DMS 273 treated with DMSO at 0.1 percent for 48 hours (cell line): ENCODE data around the gene RGS19.
A peak's percentile ranks its signal among the peaks of the same experiment; 100 is the strongest.

Experiments used
- DNase-seq: peaks from one replicate; lab custom pipeline; 2025; lab: John Stamatoyannopoulos, UW

Gene RGS19

DNA sequence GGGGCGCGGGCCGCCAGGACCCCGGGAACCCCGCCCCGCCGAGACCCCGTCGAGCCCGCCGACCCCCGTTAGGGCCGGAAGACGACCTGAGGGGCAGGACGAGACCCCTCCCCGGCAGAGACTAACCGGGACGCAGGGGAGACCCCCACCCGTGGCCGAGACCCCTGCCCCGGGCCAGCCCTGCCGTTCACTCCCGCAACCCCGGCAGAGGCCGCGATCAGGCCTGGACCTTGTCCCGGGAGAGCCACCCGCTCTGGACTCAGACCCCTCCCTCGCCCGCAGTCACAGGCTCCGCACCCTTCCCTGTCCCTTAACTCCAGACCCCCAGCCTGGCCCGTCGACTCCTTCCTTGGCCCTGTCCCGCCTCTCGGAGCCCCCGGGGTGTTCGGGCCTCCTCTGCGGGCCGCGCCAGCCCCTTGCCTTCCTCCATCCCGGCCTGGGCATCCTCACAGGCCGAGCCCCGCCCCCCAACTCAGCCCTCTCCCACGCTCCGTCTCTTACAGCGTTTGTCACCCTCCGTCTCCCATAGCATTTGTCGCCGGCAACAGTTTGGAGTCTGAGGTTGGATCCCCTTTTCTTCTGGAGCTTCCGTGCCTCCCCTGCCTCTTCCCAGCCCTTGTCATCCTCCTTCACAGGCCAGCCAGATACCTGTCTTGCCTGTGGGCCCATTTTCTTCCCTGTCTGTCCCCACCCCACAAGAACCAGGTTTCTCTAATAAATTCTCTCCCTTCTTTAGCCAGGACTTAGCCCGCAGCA is 15.8 kb downstream of the RGS19 start:
- DNase-seq = no peak

GRCh38 chr20:64062596-64063388 is 16.5 kb downstream of the RGS19 start, which contains the start of gene TCEA2:
TCEA2 (plus strand) TSS chr20:64063198; CDS start chr20:64063313, 115 bp downstream.
- peak; percentile 77 for DNase-seq

- no peak for DNase-seq
Observed at GRCh38 chr20:64062276-64062595, 17.1 kb downstream of the RGS19 start.

DNA sequence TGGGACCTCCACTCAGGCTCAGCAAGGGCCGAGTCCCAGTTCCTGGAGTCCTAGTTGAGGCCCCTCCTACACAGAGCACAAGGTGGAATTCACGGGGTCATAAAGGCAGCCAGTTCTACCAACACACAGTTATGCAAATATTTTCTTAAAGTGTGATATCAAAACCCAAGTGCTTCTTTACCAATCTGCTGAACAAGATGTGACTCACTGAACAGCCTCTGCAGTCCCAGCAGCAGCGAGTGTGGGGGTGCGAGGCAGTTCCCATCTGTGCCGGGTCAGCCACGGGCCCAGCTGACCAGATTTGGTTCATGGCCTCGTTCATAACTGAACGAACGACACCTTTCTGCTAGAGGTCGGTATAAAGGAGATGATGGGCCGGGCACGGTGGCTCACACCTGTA is 20.8 kb downstream of the RGS19 start:
- DNase-seq = no peak

DNA sequence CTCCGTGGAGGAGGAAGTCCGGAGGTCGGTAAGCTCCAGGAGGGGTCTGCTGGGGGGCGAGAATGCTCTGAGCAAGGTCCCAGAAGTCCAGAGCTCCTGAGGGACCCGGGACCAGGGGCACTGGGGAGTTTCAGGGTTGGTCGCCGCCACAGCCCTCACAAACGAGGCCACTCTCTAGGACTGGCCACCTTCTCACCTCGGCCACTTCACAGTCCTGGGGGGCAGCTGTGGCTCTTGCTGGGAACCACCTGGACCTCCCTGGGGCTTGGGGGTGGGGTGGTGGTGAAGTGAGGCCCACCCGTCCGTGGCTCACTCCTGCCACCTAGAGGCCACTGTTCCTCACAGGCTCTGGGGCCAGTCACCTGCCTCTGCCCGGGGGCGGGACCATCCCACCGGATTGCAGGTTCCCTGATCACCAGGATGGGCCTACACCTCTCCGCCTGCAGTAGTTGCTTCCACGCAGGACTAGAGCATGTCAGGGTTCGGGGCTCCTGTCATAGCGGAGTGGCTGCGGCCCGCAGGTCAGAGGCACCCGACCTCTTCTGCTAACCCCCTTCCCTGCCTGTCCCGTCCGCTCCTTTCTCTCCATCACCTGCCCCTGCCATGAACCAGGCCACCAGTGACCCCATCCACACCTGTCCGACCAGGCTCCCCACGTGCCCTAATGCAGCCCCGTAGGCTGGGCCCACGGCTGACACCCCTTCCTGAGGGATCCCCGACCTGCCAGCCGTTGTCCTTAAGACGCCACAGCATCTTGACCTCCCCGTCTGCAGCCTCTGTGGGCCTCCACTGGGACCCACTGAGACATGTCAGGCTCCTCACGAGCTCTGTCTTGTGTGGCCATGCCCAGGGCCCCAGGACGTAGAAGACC is 21.5 kb downstream of the RGS19 start:
- no peak for DNase-seq

GRCh38 chr20:64056889-64057627 is 22.3 kb downstream of the RGS19 start:
- DNase-seq = no peak

GRCh38 chr20:64056639-64056888 is 22.8 kb downstream of the RGS19 start:
- no peak for DNase-seq

- peak; percentile 23 for DNase-seq
Observed at GRCh38 chr20:64055893-64056638, 23.3 kb downstream of the RGS19 start.

DNA sequence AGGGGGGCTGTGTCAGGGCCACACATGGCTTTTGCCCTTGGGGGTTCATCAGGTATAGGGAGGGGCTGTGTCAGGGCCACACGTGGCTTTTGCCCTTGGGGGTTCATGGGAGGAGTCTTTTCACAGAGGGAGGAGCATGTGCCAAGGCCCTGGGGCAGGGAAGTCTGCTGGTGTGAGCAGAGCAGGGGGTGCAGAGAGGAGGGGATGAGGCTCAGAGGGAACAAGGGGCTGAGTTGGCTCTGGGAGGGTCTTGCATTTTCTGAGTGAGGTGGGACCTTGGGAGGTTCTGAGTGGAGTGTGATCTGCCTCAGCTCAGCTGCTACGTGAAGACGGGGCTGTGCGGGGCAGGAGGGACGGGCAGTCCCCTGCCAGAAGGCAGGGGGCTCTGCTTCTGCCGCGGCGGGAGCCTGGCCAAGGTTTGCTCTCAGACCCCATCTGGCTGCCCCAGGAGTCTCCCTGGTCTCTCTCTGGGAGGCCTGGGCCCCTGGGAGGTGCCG is 23.9 kb downstream of the RGS19 start:
- no peak for DNase-seq

DNA sequence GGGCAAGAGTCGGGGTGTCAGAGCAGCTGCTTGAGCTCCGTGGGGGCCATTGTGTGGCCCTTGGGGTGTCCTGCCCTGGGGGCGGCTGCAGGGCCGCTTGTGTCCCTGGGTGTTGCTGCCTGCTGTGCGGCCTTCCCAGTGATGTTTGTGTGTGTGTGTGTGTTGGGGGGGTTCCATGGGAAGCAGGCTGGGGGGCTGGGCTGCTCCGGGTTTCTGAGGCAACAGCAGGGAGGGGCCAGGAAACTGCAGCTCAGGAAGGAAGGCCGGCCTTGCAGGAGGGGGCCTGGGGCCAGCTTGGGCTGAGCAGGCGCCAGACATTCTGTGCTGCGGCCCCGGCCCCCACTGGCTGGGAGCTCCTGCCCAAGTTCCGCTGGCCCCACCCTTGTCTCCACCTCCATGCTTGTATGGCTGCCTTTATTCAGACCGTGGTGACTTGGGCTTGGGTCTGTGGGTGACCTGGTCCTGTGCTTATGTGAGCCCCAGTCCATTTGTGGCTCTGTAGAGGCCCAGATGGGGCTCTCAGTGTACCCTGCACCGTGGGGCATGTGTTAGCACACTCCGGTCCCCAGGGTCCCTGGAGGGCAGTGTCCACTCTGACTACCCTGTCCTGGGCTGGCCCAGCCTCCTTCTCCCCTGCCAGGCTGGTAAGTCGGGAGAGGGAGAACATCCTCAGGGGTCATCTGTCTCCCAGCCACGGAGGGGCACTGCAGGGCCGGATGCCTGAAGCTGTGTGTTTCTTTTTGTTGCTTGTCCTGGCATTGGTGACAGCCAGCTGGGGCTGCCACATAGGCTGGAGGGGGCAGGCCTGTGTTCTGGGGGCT is 25.3 kb downstream of the RGS19 start:
- DNase-seq = peak; percentile 58

DNA sequence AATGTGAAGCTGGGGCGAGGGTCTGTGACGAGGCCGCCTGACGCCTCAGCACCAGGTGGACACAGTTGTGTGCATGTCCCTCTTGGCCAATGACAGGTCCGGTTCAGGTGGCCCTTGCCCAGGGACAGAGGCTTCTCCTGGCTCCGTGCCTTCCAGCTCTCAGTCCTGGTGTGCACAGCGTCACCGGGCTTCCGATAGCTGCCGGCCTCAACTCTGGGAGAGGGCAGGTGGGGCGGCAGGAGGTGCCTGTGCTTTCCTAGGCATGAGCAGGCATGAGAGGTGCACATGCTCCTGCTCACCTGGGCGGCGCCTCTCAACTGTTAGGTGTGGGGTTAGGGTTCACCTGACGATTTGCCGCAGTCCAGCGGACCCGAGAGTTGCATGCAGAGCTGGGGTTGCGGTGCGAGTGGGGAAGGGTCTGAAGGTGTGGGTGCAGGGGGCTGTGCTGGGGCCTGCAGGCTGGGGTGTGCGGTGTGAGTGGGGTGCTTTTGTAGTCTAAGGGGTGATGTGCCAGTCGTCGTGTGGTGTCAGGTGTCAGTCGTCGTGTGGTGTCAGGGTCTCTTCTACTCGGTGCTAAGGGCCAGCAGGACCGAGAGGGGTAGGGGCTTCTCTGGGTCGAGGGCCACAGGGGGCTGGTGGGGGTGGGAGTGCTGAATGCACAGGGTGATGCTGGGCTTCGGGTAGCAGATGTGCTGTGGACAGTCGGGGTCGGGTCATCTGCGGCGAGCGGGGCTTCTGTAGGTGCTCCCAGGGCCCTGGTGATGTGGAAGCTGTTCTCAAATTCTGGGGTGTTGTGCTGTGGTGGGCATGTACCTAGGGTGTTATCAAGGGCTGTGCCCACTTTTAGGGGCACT is 26.1 kb downstream of the RGS19 start:
- no peak for DNase-seq

DNA sequence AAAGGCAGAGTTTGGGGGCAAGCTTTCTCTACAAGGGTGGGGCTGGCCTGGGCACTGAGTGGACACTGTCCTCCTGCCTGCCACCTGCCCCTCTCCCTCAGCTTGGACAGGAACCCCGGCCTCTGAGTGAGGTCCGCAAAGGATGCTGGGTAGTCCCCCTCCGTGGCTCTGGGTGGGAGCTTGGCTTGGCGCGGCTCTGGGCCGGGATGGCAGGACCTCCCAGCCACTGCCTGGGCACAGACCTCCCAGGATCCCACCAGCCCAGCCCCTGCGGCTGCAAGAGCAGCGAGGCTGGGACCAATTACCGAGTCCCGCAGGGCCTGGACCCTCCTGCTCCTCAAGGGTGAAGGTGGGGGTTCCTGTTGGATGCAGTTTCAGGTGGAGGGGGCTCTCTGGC is 27.0 kb downstream of the RGS19 start:
- DNase-seq = no peak

DNA sequence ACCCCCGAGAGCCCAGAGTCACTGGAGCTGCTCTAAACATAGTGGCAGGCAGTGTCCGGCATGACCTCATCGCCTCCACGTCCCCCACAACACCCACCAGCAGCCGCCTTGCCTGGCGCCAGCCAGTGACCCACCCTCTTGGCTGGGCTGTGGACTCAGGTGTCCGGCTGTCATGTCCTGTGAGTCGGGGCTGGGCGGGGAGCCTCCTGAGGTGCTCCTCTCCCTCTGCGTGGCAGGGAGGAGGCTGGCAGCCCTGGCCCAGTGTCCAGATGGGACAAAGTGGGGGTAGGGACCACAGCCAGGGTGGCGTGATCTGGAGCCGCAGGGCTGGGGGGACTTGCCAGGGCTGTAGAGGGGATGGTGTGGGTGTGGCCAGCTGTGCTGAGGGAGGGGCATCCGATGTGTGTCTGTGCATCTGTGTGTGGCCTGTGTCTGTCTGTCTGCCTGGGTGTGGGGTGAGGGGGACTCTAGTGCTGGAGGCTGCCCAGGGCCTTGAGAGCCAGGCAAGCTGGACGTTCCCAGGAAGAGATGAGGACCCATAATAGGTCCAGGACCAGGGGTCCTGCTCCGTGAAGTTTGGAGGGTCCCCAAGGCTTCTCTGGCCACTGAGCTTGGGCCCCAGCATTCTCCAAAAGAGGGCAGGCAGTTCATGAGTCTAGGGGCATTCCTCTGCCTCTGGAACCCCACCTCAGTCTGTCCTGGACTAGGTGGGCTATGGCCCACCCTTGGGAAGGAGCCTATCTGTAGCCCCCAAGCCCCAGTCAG is 27.6 kb downstream of the RGS19 start:
- DNase-seq = no peak

- DNase-seq = no peak
Observed at GRCh38 chr20:64051033-64051452, 28.3 kb downstream of the RGS19 start.

GRCh38 chr20:64050261-64051032 is 28.9 kb downstream of the RGS19 start:
- DNase-seq = no peak

DNA sequence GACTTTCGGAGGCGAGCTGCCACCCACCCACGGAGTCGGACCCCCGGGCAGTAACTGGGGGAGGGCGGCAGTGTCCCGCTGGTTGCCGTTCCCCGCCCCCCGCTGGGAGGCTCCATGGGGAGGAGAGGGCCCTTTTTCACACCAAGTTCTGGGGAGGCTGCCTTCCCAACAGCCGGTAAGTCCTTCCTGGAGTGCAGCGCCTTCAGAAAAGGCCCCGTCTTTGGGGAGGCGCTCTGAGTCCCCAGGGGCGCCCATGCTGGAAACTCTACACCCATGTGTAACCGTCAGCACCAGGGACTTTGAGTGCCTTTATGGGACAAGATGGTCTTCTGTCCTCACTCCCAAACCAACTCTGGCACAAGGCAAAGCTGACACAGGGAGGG is 29.4 kb downstream of the RGS19 start:
- DNase-seq = no peak

DNA sequence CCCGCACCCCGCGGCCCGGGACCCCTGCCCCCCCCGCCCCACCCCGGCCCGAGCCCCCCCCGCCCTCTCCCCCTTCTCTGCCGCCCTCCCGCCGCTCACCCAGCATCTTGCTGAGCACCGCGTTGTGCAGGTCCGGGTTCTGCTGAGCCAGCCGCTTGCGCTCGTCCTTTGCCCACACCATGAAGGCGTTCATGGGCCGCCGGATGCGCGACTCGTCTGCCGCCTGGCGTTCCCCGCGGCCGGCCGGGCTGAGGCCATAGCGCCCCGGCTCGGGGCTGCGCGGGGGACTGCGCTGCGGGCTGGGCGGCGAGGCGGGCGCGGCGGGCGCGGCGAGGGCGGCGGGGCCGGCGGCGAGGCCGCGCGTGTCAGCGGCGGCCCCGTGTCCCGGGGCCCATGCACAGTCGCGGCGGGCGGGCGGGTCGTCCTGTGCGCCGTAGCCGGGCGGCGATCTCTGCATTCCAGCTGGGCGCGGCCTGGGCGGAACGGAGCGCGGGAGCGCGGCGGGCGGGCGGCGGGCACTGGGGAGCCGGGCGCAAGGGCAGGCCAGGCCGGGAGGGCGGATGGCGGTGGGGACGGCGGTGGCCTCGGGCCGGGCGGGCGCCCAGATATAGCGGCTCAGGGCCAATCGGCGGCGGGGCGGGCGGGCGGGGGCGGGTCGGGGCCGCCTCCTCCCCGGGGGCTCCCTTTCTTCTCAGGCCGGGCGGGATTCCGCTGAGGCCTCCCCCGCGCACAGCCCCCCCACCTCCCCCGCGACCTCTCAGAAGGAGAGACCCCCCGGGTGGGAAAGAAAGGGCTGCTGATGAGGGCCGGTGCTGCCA is 30.0 kb downstream of the RGS19 start, which contains the start of gene SOX18:
Gene SOX18, minus strand, starts transcription at position 580 of the 818 bp plus-strand sequence. Its CDS starts 123 bp downstream, at position 457.
- DNase-seq = no peak
